Upper lobe of left lung (tissue), 6 donors: ENCODE measurements around the gene FAM221A. TPM values are rescaled to one million over a fixed set of nuclear protein-coding genes. Genes with fewer than 3 reads are reported as not detected.

Experiments
- ATAC-seq, 2 donors: fragments of 200-7000 bp; cut with Tn5 transposase; one replicate each; pipeline ENCODE4 v1.9.1; 2022; ENCODE audit warnings: mild to moderate bottlenecking in 2 of 2, moderate library complexity in 2 of 2; ENCODE audit not compliant: low FRiP score in 2 of 2
- DNase-seq, 2 donors: peaks; one replicate each; pipeline ENCODE4 v3.0.0-alpha.2; 2019 to 2020
- H3K27ac ChIP-seq, 4 donors: fragments of 200-600 bp; sonication (generic); one replicate each; pipeline ENCODE4 v1.5.1; 2016 to 2019
- H3K27me3 ChIP-seq, 4 donors: fragments of 200-600 bp; sonication (generic); one replicate each; pipeline ENCODE4 v1.5.1; 2017 to 2019
- H3K36me3 ChIP-seq, 4 donors: fragments of 200-600 bp; sonication (generic); one replicate each; pipeline ENCODE4 v1.5.1; 2016 to 2019
- H3K4me1 ChIP-seq, 4 donors: fragments of 200-600 bp; sonication (generic); one replicate each; pipeline ENCODE4 v1.5.1; 2018 to 2019
- H3K4me3 ChIP-seq, 4 donors: fragments of 200-600 bp; sonication (generic); one replicate each; pipeline ENCODE4 v1.5.1; 2017 to 2019; ENCODE audit warnings: mild to moderate bottlenecking in 2 of 4, moderate library complexity in 1 of 4
- H3K9me3 ChIP-seq, 4 donors: fragments of 200-600 bp; sonication (generic); one replicate each; pipeline ENCODE4 v1.5.1; 2018 to 2019
- CTCF ChIP-seq, 6 experiments: fragments of 450-650 bp in 4 of 6; fragments of 200-600 bp in 2 of 6; sonication (generic) in 2 of 6; IDR thresholded peaks; one replicate each; pipeline ENCODE4 v1.5.1; 2016 to 2019; ENCODE audit warnings: antibody characterized with exemption in 6 of 6
- EP300 ChIP-seq, 4 donors: sonication (generic); formaldehyde crosslinking; IDR thresholded peaks; one replicate each; pipeline ENCODE4 v1.5.1; 2017; ENCODE audit warnings: antibody characterized with exemption in 4 of 4, control low read depth in 2 of 4
- POLR2A ChIP-seq, 4 donors: fragments of 450-650 bp; IDR thresholded peaks; one replicate each; pipeline ENCODE4 v1.5.1; 2016 to 2017; ENCODE audit warnings: antibody characterized with exemption in 4 of 4, mild to moderate bottlenecking in 2 of 4
- POLR2AphosphoS5 ChIP-seq, 2 donors: sonication (generic); formaldehyde crosslinking; IDR thresholded peaks; one replicate each; pipeline ENCODE4 v1.5.1; 2017; ENCODE audit warnings: antibody characterized with exemption in 2 of 2
- WGBS, 2 donors: methylation state at CpG; one replicate each; pipeline ENCODE4 v1.1.5; 2017 to 2018; 5-methylcytosine and 5-hydroxymethylcytosine counted together
- total RNA-seq, 6 donors: library from RNA; depleted of rRNA in 4 of 6; stranded (reverse); fragments of >200 nt in 4 of 6; gene quantifications; one replicate each; pipeline versions ENCODE4 v1.1.0 to v1.2.1, GENCODE V29; 2016 to 2021
- donor health status: DM: no; HTN: no; CAD: no; lungs with moderate emphysema.
- donor health status: DM: no; HTN: yes; CAD: no; lungs with severe emphysema.

The FAM221A gene
- total RNA-seq, 6 donors from 2014 or later, result 7.9 to 19.4 (median 11.2) TPM

- no peaks in the 10 kb centered on the region for H3K9me3 ChIP-seq
- DNase-seq (no peak), ATAC-seq (no peak)
- H3K27ac ChIP-seq, result no peak overlapping the region
- H3K4me1 ChIP-seq, result peaks cover 6 to 9% (median 8%) of the 10 kb centered on the region in 4 donors
- 53 to 65% methylated on average over 3 of the region's 3 CpGs for WGBS, 2 donors
- peaks cover 0 to 18% (median 4%) of the 10 kb centered on the region in 4 donors for H3K36me3 ChIP-seq
- H3K27me3 ChIP-seq, result peaks cover 0 to under 1% (median 0%) of the 10 kb centered on the region in 4 donors
- TF ChIP-seq POLR2AphosphoS5 (IDR thresholded peaks at IDR 0.05) (no peak), POLR2A (IDR thresholded peaks at IDR 0.05) (no peak), EP300 (IDR thresholded peaks at IDR 0.05) (no peak), CTCF (IDR thresholded peaks at IDR 0.05) (no peak)
- no peak overlapping the region for H3K4me3 ChIP-seq
These were observed 5.7 kb downstream of the FAM221A start for GRCh38 chr7:23685731-23686130.

GRCh38 chr7:23687011-23687410, 7.0 kb downstream of the FAM221A start:
- Histone ChIP-seq H3K36me3 (peaks cover 0 to 28% (median 4%) of the 10 kb centered on the region in 4 donors), H3K4me3 (no peak overlapping the region), H3K27me3 (no peaks in the 10 kb centered on the region), H3K9me3 (no peaks in the 10 kb centered on the region), H3K4me1 (no peaks in the 10 kb centered on the region), H3K27ac (no peak overlapping the region)
- WGBS, 2 donors, result 65 to 71% methylated on average over 2 of the region's 2 CpGs
- no peak for TF ChIP-seq CTCF (IDR thresholded peaks at IDR 0.05)
- TF ChIP-seq EP300 (IDR thresholded peaks at IDR 0.05), result no peak
- TF ChIP-seq POLR2AphosphoS5 (IDR thresholded peaks at IDR 0.05), result no peak
- TF ChIP-seq POLR2A (IDR thresholded peaks at IDR 0.05), result no peak
- no peak for ATAC-seq
- DNase-seq, result no peak

- Histone ChIP-seq H3K4me1 (no peaks in the 10 kb centered on the region), H3K27me3 (no peaks in the 10 kb centered on the region), H3K27ac (no peak overlapping the region), H3K4me3 (no peak overlapping the region), H3K36me3 (peaks cover 0 to 48% (median 10%) of the 10 kb centered on the region in 4 donors), H3K9me3 (no peaks in the 10 kb centered on the region)
- no peak for TF ChIP-seq EP300 (IDR thresholded peaks at IDR 0.05)
- TF ChIP-seq POLR2AphosphoS5 (IDR thresholded peaks at IDR 0.05), result no peak
- TF ChIP-seq POLR2A (IDR thresholded peaks at IDR 0.05), result no peak
- TF ChIP-seq CTCF (IDR thresholded peaks at IDR 0.05), result no peak
- ATAC-seq, result no peak
- WGBS, 2 donors, result 91 to 95% methylated on average over 4 of the region's 4 CpGs
- no peak for DNase-seq
These were observed 9.2 kb downstream of the FAM221A start for GRCh38 chr7:23689165-23689564.

- Histone ChIP-seq H3K9me3 (no peaks in the 10 kb centered on the region), H3K27me3 (no peaks in the 10 kb centered on the region), H3K4me1 (no peaks in the 10 kb centered on the region), H3K4me3 (no peak overlapping the region), H3K36me3 (peaks cover 0 to 59% (median 10%) of the 10 kb centered on the region in 4 donors), H3K27ac (no peak overlapping the region)
- no peak for TF ChIP-seq CTCF (IDR thresholded peaks at IDR 0.05)
- DNase-seq (no peak), ATAC-seq (no peak)
- 88 to 94% methylated on average over 4 of the region's 4 CpGs for WGBS, 2 donors
These were observed 11.3 kb downstream of the FAM221A start for GRCh38 chr7:23691320-23691719.

GRCh38 chr7:23693224-23693623, 13.2 kb downstream of the FAM221A start:
- H3K36me3 ChIP-seq, result peaks cover 0 to 61% (median 10%) of the 10 kb centered on the region in 4 donors
- DNase-seq (no peak), ATAC-seq (no peak)
- no peaks in the 10 kb centered on the region for H3K4me1 ChIP-seq
- no peak overlapping the region for H3K27ac ChIP-seq
- H3K27me3 ChIP-seq, result no peaks in the 10 kb centered on the region
- no peak overlapping the region for H3K4me3 ChIP-seq
- H3K9me3 ChIP-seq, result no peaks in the 10 kb centered on the region
- no peak for TF ChIP-seq EP300 (IDR thresholded peaks at IDR 0.05)
- no peak for TF ChIP-seq POLR2A (IDR thresholded peaks at IDR 0.05)
